BE2C (cell line): ENCODE data around the gene MYOC. TPM values are rescaled to one million over a fixed set of nuclear protein-coding genes. Genes with fewer than 3 reads are reported as not detected.
"Not testable (repeated sequence)": the region's sequence is repeated elsewhere in the genome, so short reads cannot be mapped to it uniquely, and the experiment has no call there.

Experiments used
- DNase-seq: peaks from one replicate; pipeline ENCODE4 v3.0.0-alpha.2; 2020
- H3K27me3 ChIP-seq: fragments of 250-450 bp; sonication (Bioruptor Pico); 2 replicates; pipeline ENCODE4 v1.5.1; 2020; ENCODE audit warnings: mild to moderate bottlenecking
- H3K36me3 ChIP-seq: fragments of 250-450 bp; sonication (Bioruptor Pico); 2 replicates; pipeline ENCODE4 v1.5.1; 2020; ENCODE audit warnings: mild to moderate bottlenecking
- H3K4me1 ChIP-seq: fragments of 250-450 bp; sonication (Bioruptor Pico); 2 replicates; pipeline ENCODE4 v1.5.1; 2020
- H3K4me3 ChIP-seq: 2 replicates; pipeline ENCODE4 v1.5.1; 2011; ENCODE audit warnings: low read depth, low read length
- H3K9me3 ChIP-seq: fragments of 250-450 bp; sonication (Bioruptor Pico); 2 replicates; pipeline ENCODE4 v1.5.1; 2020
- CTCF ChIP-seq: IDR thresholded peaks from 2 replicates; pipeline ENCODE4 v1.5.1; 2012; ENCODE audit warnings: mild to moderate bottlenecking, low read depth, low read length
- polyA plus RNA-seq: library from polyadenylated mRNA; unstranded; fragments of >200 nt; gene quantifications from one replicate; pipeline ENCODE4 v1.2.1, GENCODE V29; 2012; ENCODE audit warnings: low read depth, missing spikeins; ENCODE audit not compliant: insufficient read length, insufficient read depth

Gene MYOC
- not detected for polyA plus RNA-seq

- Histone ChIP-seq H3K4me1 (no peaks in the 10 kb centered on the region), H3K4me3 (no peak within 1 kb of the TSS), H3K9me3 (no peaks in the 10 kb centered on the region), H3K27me3 (peaks cover 9% of the 10 kb centered on the region), H3K36me3 (no peaks in the 10 kb centered on the region)
- DNase-seq = no peak
- TF ChIP-seq CTCF = no peak
Measured at GRCh38 chr1:171652234-171652822, at the start of gene MYOC. Gene MYOC, minus strand, starts transcription at chr1:171652688. Its CDS starts 77 bp downstream, at chr1:171652611.

GRCh38 chr1:171699531-171699930 is 47.0 kb upstream of the MYOC start:
- Histone ChIP-seq H3K4me1 (no peaks in the 10 kb centered on the region), H3K27me3 (no peaks in the 10 kb centered on the region), H3K4me3 (no peak overlapping the region), H3K9me3 (no peaks in the 10 kb centered on the region), H3K36me3 (no peaks in the 10 kb centered on the region)
- no peak for DNase-seq
- no peak for TF ChIP-seq CTCF

GRCh38 chr1:171695772-171696171 is 43.3 kb upstream of the MYOC start:
- H3K27me3 ChIP-seq, DNase-seq, H3K36me3 ChIP-seq, H3K4me1 ChIP-seq, H3K9me3 ChIP-seq, H3K4me3 ChIP-seq: not testable (repeated sequence)

GRCh38 chr1:171693541-171693940 is 41.1 kb upstream of the MYOC start:
- DNase-seq, H3K4me3 ChIP-seq, H3K27me3 ChIP-seq: not testable (repeated sequence)

GRCh38 chr1:171683870-171684269 is 31.4 kb upstream of the MYOC start:
- Histone ChIP-seq H3K36me3 (no peaks in the 10 kb centered on the region), H3K9me3 (no peaks in the 10 kb centered on the region), H3K4me1 (no peaks in the 10 kb centered on the region), H3K27me3 (no peaks in the 10 kb centered on the region), H3K4me3 (no peak overlapping the region)
- DNase-seq = no peak
- TF ChIP-seq CTCF = no peak

More at GRCh38 chr1:171693541-171693940, 41.1 kb upstream of the MYOC start:
- not testable (repeated sequence) for H3K9me3 ChIP-seq, H3K36me3 ChIP-seq, H3K4me1 ChIP-seq

GRCh38 chr1:171680339-171680738 is 27.9 kb upstream of the MYOC start:
- no peak for DNase-seq
- H3K4me3 ChIP-seq = no peak overlapping the region
- no peak for TF ChIP-seq CTCF
- no peaks in the 10 kb centered on the region for H3K4me1 ChIP-seq
- H3K9me3 ChIP-seq = no peaks in the 10 kb centered on the region
- no peaks in the 10 kb centered on the region for H3K36me3 ChIP-seq
- no peaks in the 10 kb centered on the region; the same call in none of the 2 replicates for H3K27me3 ChIP-seq

GRCh38 chr1:171676823-171677222 is 24.3 kb upstream of the MYOC start:
- DNase-seq = no peak
- no peak overlapping the region for H3K4me3 ChIP-seq
- TF ChIP-seq CTCF = no peak
- H3K4me1 ChIP-seq = no peaks in the 10 kb centered on the region
- no peaks in the 10 kb centered on the region for H3K9me3 ChIP-seq
- H3K36me3 ChIP-seq = no peaks in the 10 kb centered on the region
- no peaks in the 10 kb centered on the region; the same call in none of the 2 replicates for H3K27me3 ChIP-seq
